Stimulated activated CD4-positive, alpha-beta T cell treated with anti-CD3 and anti-CD28 coated beads, Interleukin-4, amount 100 ng/mL, for 1 hour (primary cell): ENCODE results near the gene SEC14L5.

Source experiments
- DNase-seq: peaks from one replicate; pipeline ENCODE4 v3.0.0-alpha.2; 2020

The SEC14L5 gene

GRCh38 chr16:4987580-4988374, 29.6 kb downstream of the SEC14L5 start:
- no peak for DNase-seq

- no peak for DNase-seq
These were observed 30.5 kb downstream of the SEC14L5 start for GRCh38 chr16:4988647-4989046.

- no peak for DNase-seq
These were observed 31.4 kb downstream of the SEC14L5 start for GRCh38 chr16:4989391-4990006.

- DNase-seq = no peak
These were observed 32.3 kb downstream of the SEC14L5 start for GRCh38 chr16:4990415-4990814.

- no peak for DNase-seq
These were observed 33.6 kb downstream of the SEC14L5 start for GRCh38 chr16:4991754-4992153.

- DNase-seq = no peak
These were observed 36.7 kb downstream of the SEC14L5 start for GRCh38 chr16:4994719-4995434.

- DNase-seq = no peak
These were observed 42.5 kb downstream of the SEC14L5 start for GRCh38 chr16:5000573-5001001.

- no peak for DNase-seq
These were observed 43.4 kb downstream of the SEC14L5 start for GRCh38 chr16:5001571-5001970.

- no peak for DNase-seq
These were observed 43.9 kb downstream of the SEC14L5 start for GRCh38 chr16:5001986-5002385.

GRCh38 chr16:5002699-5003143, 44.6 kb downstream of the SEC14L5 start:
- DNase-seq = no peak

- DNase-seq = no peak
These were observed 45.1 kb downstream of the SEC14L5 start for GRCh38 chr16:5003211-5003610.

- DNase-seq = no peak
These were observed 45.7 kb downstream of the SEC14L5 start for GRCh38 chr16:5003828-5004227.

GRCh38 chr16:5004311-5004710, 46.2 kb downstream of the SEC14L5 start:
- DNase-seq = no peak

- no peak for DNase-seq
These were observed 47.8 kb downstream of the SEC14L5 start for GRCh38 chr16:5005916-5006315.

GRCh38 chr16:5006348-5007193, 48.4 kb downstream of the SEC14L5 start:
- DNase-seq = no peak

- DNase-seq = no peak
These were observed 49.1 kb downstream of the SEC14L5 start for GRCh38 chr16:5007256-5007655.

- no peak for DNase-seq
These were observed 50.2 kb downstream of the SEC14L5 start for GRCh38 chr16:5008311-5008731.

- DNase-seq = no peak
These were observed 52.6 kb downstream of the SEC14L5 start for GRCh38 chr16:5010576-5011329.

GRCh38 chr16:5011637-5012036, 53.5 kb downstream of the SEC14L5 start:
- no peak for DNase-seq

GRCh38 chr16:5012887-5013286, 54.8 kb downstream of the SEC14L5 start:
- DNase-seq = no peak

GRCh38 chr16:5015351-5015750, 57.2 kb downstream of the SEC14L5 start:
- DNase-seq = no peak

GRCh38 chr16:5015887-5016286, 57.8 kb downstream of the SEC14L5 start:
- no peak for DNase-seq
